VCaP (cell line): ENCODE data around the gene KPNA6.
"Not testable (repeated sequence)": the region's sequence is repeated elsewhere in the genome, so short reads cannot be mapped to it uniquely, and the experiment has no call there.

Experiments
- H3K27ac ChIP-seq: fragments of 450-650 bp; 2 replicates; pipeline ENCODE4 v1.5.1; 2017
- TF ChIP-seq, protein P1 (sequence below): fragments of 450-650 bp; conservative IDR thresholded peaks from 2 replicates; pipeline ENCODE4 v1.5.1; 2017; ENCODE audit warnings: mild to moderate bottlenecking, moderate library complexity

Gene KPNA6

DNA sequence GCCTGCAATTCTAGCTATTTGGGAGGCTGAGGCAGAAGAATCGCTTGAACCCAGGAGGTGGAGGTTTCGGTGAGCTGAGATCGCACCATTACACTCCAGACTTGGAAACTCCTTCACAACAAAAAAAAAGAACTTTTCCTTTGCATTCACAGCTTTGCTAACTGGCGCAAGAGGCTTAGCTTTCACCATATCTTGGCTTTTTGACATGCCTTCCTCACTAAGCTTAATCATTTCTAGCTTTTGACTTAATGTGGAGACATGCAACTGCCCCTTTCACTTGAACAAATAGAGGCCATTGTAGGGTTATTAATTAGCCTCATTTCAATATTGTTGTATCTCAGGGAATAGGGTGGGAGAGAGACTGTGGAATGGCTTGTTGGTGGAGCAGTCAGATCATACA lies 8.7 kb downstream of the KPNA6 start:
- H3K27ac ChIP-seq: no peak overlapping the region
- TF ChIP-seq, protein P1, sequence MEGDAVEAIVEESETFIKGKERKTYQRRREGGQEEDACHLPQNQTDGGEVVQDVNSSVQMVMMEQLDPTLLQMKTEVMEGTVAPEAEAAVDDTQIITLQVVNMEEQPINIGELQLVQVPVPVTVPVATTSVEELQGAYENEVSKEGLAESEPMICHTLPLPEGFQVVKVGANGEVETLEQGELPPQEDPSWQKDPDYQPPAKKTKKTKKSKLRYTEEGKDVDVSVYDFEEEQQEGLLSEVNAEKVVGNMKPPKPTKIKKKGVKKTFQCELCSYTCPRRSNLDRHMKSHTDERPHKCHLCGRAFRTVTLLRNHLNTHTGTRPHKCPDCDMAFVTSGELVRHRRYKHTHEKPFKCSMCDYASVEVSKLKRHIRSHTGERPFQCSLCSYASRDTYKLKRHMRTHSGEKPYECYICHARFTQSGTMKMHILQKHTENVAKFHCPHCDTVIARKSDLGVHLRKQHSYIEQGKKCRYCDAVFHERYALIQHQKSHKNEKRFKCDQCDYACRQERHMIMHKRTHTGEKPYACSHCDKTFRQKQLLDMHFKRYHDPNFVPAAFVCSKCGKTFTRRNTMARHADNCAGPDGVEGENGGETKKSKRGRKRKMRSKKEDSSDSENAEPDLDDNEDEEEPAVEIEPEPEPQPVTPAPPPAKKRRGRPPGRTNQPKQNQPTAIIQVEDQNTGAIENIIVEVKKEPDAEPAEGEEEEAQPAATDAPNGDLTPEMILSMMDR: no peak

DNA sequence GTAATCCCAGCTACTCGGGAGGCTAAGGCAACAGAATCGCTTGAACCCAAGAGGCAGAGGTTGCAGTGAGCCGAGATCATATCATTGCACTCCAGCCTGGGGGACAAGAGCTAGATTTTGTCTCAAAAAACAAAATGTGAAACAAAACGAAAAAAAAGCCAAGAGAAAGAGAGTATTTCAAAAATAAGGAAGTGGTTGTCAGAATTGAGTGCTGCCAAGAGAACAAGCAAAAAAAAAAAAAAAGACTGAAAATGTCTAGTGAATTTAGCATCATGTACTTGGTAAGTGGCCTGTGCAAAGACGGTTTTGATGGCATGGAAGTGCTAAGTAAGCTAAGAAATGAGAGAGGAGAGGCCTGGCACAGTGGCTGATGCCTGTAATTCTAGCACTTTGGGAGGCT lies 14.3 kb downstream of the KPNA6 start:
- no peak overlapping the region for H3K27ac ChIP-seq
- TF ChIP-seq, protein P1: no peak

DNA sequence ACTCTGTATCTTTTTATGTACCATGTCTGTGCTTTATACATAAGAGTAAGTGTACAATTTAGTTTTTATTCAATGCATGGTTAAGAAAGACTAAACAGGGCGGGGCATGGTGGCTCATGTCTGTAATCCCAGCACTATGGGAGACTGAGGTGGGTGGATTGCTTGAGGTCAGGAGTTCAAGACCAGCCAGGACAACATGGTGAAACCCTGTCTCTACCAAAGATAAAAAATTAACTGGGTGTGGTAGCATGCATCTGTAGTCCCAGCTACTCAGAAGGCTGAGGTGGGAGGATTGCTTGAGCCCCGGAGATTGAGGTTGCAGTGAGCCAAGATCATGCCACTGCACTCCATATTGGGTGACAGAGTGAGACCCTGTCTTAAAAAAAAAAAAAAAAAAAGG lies 15.5 kb downstream of the KPNA6 start:
- H3K27ac ChIP-seq: not testable (repeated sequence)

DNA sequence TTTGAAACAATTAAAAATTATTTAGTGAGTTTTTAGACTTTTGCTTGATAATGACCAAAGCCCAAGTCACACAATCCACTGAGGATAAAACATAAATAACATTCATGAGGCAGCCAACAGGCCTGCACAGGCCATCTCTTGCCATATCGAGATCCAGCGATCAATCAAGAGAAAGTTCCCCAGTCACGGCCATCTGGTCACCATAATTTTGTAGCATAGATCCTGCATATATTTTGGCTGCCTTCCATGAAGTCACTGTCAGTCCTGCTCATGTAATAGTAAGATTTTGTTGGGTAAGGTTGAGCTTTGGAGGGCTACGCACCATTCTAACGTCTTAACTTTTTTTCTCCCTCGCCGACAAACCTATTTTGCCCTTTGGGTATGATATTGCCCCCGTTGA lies 17.5 kb downstream of the KPNA6 start:
- no peak overlapping the region for H3K27ac ChIP-seq

DNA sequence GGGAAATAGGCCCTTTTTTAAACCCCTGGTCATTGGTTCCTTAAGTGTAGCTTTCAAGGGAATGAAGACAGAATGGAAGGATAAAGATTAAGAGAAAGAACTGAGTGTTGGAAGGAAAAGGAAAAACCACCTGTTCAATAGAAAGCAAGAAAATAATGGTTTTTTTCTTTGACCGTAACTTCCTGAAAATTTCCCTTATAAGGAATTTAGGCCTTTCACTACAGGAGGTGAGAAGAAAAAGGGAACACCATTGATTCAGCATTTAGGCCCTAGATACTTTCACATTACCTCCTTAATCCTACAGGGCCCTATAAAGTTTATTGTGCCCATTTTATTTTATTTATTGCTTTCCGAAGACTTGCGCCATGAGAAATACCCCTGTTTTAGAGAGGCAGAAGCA lies 18.9 kb downstream of the KPNA6 start:
- H3K27ac ChIP-seq: no peak overlapping the region

More for the DNA sequence above, 17.5 kb downstream of the KPNA6 start:
- TF ChIP-seq, protein P1: no peak

DNA sequence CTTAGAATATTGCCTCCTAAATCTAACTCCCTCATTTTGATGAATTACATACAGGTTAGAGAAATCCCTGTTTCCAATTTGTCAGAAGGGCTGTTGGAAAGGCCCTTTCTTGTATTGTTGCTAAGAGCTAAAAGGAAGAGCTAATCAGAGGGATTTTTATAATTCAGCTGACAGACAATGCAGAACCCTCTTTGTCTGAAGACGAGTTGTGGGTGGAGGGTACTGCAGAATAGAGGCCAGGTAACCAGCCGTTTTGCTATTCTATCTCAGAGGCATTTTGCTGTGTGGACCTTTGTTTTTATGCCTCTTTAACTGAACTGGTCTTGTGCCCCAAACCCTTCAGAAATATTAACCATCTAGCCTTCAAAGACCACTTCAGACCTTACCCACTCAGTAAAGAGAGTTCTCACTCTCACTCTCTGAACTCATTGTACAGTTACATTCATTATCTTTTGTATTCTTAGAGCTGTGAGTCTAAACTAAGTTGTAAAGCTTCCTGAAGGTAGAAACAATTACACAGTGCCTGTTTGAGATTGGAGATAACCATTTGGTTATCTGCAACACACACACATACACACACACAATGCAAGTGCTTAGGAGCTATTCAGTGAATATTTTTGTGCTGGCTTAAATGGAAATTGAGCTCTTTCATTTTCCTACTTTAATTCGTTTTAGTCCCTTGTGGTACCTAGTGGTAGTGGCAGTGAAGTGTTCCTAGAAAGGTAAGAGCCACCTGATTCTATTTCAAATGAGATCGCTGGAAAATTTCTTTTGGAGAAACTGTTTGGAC lies 19.7 kb downstream of the KPNA6 start:
- H3K27ac ChIP-seq: no peak overlapping the region
- TF ChIP-seq, protein P1: peak; percentile 20; the same call in 1 of the 2 replicates

More for the DNA sequence above, 18.9 kb downstream of the KPNA6 start:
- TF ChIP-seq, protein P1: no peak

DNA sequence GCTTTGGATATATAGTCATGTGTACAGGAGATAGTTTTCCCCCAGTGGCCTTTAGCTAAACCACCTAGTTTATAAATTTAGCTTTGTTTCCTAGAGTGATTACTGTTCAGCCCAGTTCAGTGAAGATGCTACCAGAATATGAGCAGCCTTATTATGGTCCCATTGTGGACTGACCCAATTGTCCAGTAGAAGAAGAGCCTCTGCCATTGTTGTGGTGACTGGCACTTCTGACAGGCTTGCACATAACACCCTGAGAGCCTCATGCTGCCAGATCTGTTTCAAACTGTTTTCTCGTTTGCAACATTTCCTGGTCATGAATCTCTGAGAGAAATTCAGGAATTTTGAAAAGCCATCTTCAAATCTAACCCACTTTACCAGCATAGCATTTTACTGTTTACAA lies 20.6 kb downstream of the KPNA6 start:
- no peak overlapping the region for H3K27ac ChIP-seq
- TF ChIP-seq, protein P1: no peak

DNA sequence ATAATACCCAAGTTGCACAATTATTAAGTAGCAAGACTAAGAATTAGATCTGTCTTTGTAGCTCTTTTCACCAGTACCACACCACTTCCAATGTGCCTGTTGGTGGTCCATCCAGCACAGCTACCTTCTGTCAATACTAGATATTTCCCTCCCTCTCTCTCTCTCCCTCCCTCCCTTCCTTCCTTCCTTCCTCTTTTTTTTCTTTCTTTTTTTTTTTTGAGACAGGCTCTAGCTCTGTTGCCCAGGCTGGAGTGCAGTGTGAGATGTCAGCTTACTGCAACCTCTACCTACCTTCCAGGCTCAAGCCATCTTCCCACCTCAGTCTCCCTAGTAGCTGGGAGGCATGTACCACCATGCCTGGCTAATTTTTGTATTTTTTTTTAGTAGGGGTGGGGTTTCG lies 21.1 kb downstream of the KPNA6 start:
- no peak overlapping the region for H3K27ac ChIP-seq
- TF ChIP-seq, protein P1: no peak

DNA sequence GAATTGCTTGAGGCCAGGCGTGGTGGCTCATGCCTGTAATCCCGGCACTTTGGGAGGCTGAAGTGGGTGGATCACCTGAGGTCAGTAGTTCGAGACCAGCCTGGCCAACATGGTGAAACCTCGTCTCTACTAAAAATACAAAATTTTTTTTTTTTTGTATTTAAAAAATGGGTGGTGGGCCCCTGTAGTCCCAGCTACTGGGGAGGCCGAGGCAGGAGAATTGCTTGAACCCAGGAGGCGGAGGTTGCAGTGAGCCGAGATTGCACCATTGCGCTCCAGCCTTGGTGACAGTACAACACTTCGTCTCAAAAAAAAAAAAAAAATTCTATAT lies 26.1 kb downstream of the KPNA6 start:
- not testable (repeated sequence) for H3K27ac ChIP-seq
